Lung (tissue), 12 donors: ENCODE data around the gene DLG2. TPM values are rescaled to one million over a fixed set of nuclear protein-coding genes. Genes with fewer than 3 reads are reported as not detected.

Experiments used
- ATAC-seq: fragments of 200-7000 bp; cut with Tn5 transposase; one replicate; pipeline ENCODE4 v1.9.1; 2020; ENCODE audit warnings: moderate number of reproducible peaks; ENCODE audit not compliant: insufficient read depth, low FRiP score
- DNase-seq, 3 donors: peaks; one replicate each; pipeline ENCODE4 v3.0.0-alpha.2; 2013 to 2017
- H3K27ac ChIP-seq, 2 donors: one replicate each; pipeline ENCODE4 v1.5.1; 2013; ENCODE audit warnings: mild to moderate bottlenecking in 2 of 2, moderate library complexity in 2 of 2, control low read depth in 1 of 2, inconsistent platforms in 1 of 2, low read depth in 1 of 2, low read length in 1 of 2
- H3K27me3 ChIP-seq, 3 donors: one replicate each; pipeline ENCODE4 v1.5.1; 2013; ENCODE audit warnings: low read length in 2 of 3; ENCODE audit not compliant: control insufficient read depth in 3 of 3, insufficient read depth in 3 of 3
- H3K36me3 ChIP-seq, 4 donors: one replicate each; pipeline ENCODE4 v1.5.1; 2013; ENCODE audit warnings: low read length in 4 of 4, mild to moderate bottlenecking in 1 of 4, moderate library complexity in 1 of 4; ENCODE audit not compliant: control insufficient read depth in 4 of 4, insufficient read depth in 4 of 4
- H3K4me1 ChIP-seq, 5 donors: one replicate each; pipeline ENCODE4 v1.5.1; 2013; ENCODE audit warnings: low read length in 5 of 5, mild to moderate bottlenecking in 2 of 5, moderate library complexity in 1 of 5; ENCODE audit not compliant: control insufficient read depth in 5 of 5, insufficient read depth in 5 of 5
- H3K4me3 ChIP-seq: one replicate; pipeline ENCODE4 v1.5.1; 2013; ENCODE audit warnings: mild to moderate bottlenecking, control low read depth, moderate library complexity
- H3K9ac ChIP-seq, 2 donors: one replicate each; pipeline ENCODE4 v1.5.1; 2013; ENCODE audit warnings: low read length in 2 of 2, control low read depth in 1 of 2; ENCODE audit not compliant: insufficient read depth in 1 of 2
- H3K9me3 ChIP-seq, 4 donors: one replicate each; pipeline ENCODE4 v1.5.1; 2013; ENCODE audit warnings: low read length in 3 of 4, mild to moderate bottlenecking in 1 of 4, moderate library complexity in 1 of 4; ENCODE audit not compliant: control insufficient read depth in 4 of 4, insufficient read depth in 3 of 4
- WGBS, 2 donors: extraction: QIAGEN DNeasy Blood & Tissue Kit; methylation state at CpG; one replicate each; pipeline ENCODE4 v1.1.7; 2013; 5-methylcytosine and 5-hydroxymethylcytosine counted together
- polyA plus RNA-seq, 2 donors: library from polyadenylated mRNA; stranded (reverse); fragments of 200-250 nt; gene quantifications; one replicate each; pipeline ENCODE4 v1.2.1, GENCODE V29; 2013
- total RNA-seq, 2 donors: library from RNA; depleted of rRNA in 1 of 2; stranded (reverse); fragments of >200 nt in 1 of 2; gene quantifications; one replicate each; pipeline ENCODE4 v1.2.1, GENCODE V29; 2014 to 2021
- TF ChIP-seq, protein P1 (sequence below): IDR thresholded peaks from 2 replicates; pipeline ENCODE4 v1.5.1; 2012; ENCODE audit warnings: mild to moderate bottlenecking; ENCODE audit errors: control extremely low read depth, extremely low read depth
- donor health status: control.
- donor health status: control.
- donor health status: Bipolar disorder and iron deficiency.
- donor health status: healthy.
- donor health status: DM: yes; HTN: yes; CAD: no.

DLG2 gene
- total and polyA plus RNA-seq, 4 donors, result 0.32 to 24.1 (median 5.4) TPM

DNA sequence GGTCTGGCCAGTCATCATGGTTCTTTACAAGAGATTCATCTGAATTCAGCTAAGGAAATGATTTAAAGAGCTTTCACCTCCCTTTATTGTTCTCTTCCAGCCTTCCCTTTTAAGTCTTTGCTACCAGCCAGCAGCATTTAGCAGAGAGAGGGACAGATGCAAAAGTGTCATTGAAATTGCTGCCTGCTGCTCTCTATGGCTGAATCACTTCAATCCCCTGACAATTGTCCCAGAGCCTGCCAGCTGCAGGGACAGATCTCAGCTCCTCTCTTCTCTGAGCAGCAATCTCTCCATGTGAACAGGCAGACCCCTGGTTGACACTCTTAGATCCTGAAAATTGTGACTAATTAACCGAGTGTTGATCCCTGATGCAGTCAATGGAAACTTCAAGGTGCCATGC, 1524.0 kb downstream of the DLG2 start:
- DNase-seq (no peak), ATAC-seq (no peak)
- Histone ChIP-seq H3K9me3 (no peaks in the 10 kb centered on the region), H3K27me3 (no peaks in the 10 kb centered on the region), H3K27ac (no peak overlapping the region), H3K4me1 (no peaks in the 10 kb centered on the region), H3K36me3 (no peaks in the 10 kb centered on the region), H3K9ac (no peak overlapping the region), H3K4me3 (no peak overlapping the region)
- TF ChIP-seq, protein P1, sequence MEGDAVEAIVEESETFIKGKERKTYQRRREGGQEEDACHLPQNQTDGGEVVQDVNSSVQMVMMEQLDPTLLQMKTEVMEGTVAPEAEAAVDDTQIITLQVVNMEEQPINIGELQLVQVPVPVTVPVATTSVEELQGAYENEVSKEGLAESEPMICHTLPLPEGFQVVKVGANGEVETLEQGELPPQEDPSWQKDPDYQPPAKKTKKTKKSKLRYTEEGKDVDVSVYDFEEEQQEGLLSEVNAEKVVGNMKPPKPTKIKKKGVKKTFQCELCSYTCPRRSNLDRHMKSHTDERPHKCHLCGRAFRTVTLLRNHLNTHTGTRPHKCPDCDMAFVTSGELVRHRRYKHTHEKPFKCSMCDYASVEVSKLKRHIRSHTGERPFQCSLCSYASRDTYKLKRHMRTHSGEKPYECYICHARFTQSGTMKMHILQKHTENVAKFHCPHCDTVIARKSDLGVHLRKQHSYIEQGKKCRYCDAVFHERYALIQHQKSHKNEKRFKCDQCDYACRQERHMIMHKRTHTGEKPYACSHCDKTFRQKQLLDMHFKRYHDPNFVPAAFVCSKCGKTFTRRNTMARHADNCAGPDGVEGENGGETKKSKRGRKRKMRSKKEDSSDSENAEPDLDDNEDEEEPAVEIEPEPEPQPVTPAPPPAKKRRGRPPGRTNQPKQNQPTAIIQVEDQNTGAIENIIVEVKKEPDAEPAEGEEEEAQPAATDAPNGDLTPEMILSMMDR, result no peak
- WGBS, 2 donors, result 78 to 82% methylated on average over 1 of the region's 1 CpG

GRCh38 chr11:84097186-84097585, 1530.0 kb downstream of the DLG2 start:
- H3K27ac ChIP-seq, result no peak overlapping the region
- H3K4me3 ChIP-seq, result no peak overlapping the region
- H3K9me3 ChIP-seq, result no peaks in the 10 kb centered on the region
- H3K27me3 ChIP-seq, result no peaks in the 10 kb centered on the region
- DNase-seq (peak in 2 of 3 donors; percentile 12 to 23), ATAC-seq (no peak)
- no peaks in the 10 kb centered on the region for H3K36me3 ChIP-seq
- TF ChIP-seq, protein P1, result no peak
- H3K9ac ChIP-seq, result no peak overlapping the region
- peaks cover 0 to 4% (median 0%) of the 10 kb centered on the region in 5 donors for H3K4me1 ChIP-seq
- WGBS, 2 donors, result 67 to 74% methylated on average over 3 of the region's 3 CpGs

- no peak for DNase-seq
- 79 to 85% methylated on average over 7 of the region's 7 CpGs for WGBS, 2 donors
- Histone ChIP-seq H3K36me3 (no peaks in the 10 kb centered on the region), H3K27me3 (no peaks in the 10 kb centered on the region), H3K9ac (no peak overlapping the region), H3K9me3 (peaks cover 0 to 2% (median 0%) of the 10 kb centered on the region in 4 donors), H3K4me1 (peaks cover 0 to 9% (median 2%) of the 10 kb centered on the region in 5 donors), H3K27ac (no peak overlapping the region), H3K4me3 (no peak overlapping the region)
- no peak for ATAC-seq
- TF ChIP-seq, protein P1, result no peak
Observed at GRCh38 chr11:84091212-84091986, 1535.7 kb downstream of the DLG2 start.
